Subcutaneous adipose tissue (tissue), 4 donors: ENCODE results near the gene LIMK1. TPM values are rescaled to one million over a fixed set of nuclear protein-coding genes. Genes with fewer than 3 reads are reported as not detected.

Experiments
- CTCF ChIP-seq: fragments of 450-650 bp; IDR thresholded peaks from one replicate; pipeline ENCODE4 v1.5.1; 2016; ENCODE audit warnings: low read depth, mild to moderate bottlenecking, control low read depth, antibody characterized with exemption, moderate library complexity
- total RNA-seq, 4 donors: library from RNA; depleted of rRNA; stranded (reverse); fragments of >200 nt; gene quantifications; one replicate each; pipeline ENCODE4 v1.1.0, GENCODE V29; 2016

The LIMK1 gene
- total RNA-seq, 4 donors from 2014 or later = 6.4 to 37.6 (median 9.8) TPM

DNA sequence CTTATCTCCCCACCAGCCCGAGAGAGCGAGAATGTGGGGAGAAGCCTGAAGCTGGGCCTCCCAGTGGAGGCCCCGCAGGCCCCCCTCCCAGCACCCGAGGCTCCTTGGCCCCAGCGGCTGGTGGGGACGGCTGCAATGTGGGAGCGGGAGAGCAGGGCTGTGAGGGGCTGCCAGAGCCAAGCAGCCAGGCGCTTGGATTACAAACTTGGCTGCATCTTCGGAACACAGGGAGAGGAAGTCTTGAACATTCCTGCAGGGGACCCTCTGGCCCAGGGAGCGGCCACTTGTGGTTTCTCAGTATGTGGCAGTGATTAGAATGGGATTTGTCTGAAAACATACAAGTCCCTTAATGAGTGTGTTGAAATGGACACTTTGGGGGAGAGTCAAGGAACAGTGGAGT is 32.4 kb upstream of the LIMK1 start:
- no peak for TF ChIP-seq CTCF

GRCh38 chr7:74051629-74052410 is 31.8 kb upstream of the LIMK1 start:
- no peak for TF ChIP-seq CTCF

DNA sequence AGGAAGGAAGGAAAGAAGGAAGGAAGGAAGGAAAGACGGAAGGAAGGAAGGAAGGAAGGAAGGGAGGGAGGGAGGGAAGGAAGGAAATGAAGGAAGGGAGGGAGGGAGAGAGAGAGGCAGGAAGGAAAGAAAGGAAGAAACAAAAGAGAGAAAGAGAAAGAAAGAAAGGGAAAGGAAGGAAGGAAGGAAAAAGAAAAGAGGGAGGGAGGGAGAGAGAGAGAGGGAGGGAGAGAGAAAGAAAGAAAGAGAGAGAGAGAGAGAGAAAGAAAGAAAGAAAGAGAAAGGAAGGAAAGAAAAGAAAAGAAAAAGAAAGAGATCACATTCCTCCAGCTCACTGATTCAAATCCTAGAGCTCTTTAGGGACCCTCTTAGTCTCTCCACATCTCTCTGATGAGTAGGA is 31.0 kb upstream of the LIMK1 start:
- TF ChIP-seq CTCF = no peak

GRCh38 chr7:74053589-74054186 is 29.9 kb upstream of the LIMK1 start:
- TF ChIP-seq CTCF = no peak

GRCh38 chr7:74056096-74056915 is 27.3 kb upstream of the LIMK1 start:
- no peak for TF ChIP-seq CTCF

- TF ChIP-seq CTCF = no peak
These were observed 26.2 kb upstream of the LIMK1 start for GRCh38 chr7:74057216-74057925.
